ENCODE measurements around the gene OR4X2.
"Not testable (repeated sequence)": the region's sequence is repeated elsewhere in the genome, so short reads cannot be mapped to it uniquely, and the experiment has no call there.

OR4X2 gene, protein sequence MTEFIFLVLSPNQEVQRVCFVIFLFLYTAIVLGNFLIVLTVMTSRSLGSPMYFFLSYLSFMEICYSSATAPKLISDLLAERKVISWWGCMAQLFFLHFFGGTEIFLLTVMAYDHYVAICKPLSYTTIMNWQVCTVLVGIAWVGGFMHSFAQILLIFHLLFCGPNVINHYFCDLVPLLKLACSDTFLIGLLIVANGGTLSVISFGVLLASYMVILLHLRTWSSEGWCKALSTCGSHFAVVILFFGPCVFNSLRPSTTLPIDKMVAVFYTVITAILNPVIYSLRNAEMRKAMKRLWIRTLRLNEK

DNA sequence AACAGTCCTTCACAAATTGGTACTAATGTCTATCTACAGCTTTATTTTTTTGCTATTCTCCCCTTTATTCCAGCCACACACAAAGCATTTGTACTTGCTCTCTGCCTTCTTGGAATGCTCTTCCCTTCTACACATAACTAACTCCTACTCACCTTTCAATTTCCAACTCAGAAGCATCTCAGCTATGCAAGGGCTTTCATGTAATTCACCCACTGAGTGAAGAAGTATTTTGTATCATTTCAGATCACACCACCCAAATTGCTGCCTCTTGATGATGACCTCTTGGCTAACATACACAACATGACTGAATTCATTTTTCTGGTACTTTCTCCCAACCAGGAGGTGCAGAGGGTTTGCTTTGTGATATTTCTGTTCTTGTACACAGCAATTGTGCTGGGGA, at the start of gene OR4X2:
Gene OR4X2 (plus strand): TSS at position 301 of the 400 bp plus-strand sequence. CDS start 0 bp downstream, at position 301.
- DNase-seq (ENCODE audit: low read depth in 3 of 3): no peak

DNA sequence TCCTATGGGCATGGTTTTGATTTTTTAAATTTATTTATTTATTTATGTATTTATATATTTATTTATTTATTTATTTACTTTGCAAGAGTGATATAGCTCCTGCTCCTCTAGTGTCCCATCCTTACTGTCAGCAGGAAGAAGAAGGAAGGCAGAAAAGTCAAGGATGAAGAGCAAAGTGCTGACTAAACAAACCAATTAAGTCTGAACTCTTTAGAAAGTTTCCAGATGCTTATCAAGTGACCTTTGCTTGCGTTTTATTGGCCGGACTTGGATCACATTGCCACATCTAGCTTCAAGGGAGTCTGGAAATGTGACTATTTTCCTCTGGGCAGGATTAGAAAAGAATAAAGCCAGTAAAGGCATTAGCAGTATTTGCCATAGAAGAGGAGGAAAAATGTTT, 37.0 kb upstream of the OR4X2 start:
- no peak for DNase-seq (ENCODE audit: low read depth in 3 of 3)

DNA sequence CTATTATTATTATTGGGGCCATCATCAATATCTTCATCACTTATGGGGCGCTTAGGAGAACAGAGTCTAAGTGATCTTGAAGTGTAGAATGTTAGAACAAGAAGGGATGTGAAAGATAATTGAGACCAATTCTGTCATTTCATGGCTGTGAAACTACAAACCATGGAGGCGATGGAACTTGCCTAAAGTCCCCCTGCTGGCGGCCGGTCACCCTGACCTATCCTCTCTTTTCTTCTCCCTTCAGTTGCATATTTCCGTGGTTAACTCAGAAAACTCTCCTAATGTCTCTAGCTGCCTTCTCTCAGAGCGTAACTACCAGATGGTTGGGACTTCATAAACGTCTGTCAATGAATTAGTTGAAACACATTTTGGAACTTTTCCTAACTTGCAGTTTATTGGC, 34.9 kb upstream of the OR4X2 start:
- no peak for DNase-seq (ENCODE audit: low read depth in 3 of 3)

DNA sequence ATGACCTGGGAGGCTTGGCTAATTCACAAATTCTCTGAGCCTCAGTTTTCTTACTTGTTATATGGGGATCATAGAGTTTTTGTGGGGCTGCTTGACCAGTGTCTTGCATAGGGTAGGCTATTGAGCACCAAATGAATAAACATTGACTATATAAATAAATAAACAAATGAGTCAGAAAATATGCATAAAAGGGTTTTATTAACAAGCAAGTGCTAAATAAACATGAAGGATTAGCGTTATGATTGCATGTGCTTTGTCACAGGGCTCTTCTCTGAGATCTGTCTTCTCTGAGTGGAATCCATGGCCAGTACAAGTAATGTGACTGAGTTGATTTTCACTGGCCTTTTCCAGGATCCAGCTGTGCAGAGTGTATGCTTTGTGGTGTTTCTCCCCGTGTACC, 28.4 kb upstream of the OR4X2 start, which contains the start of gene OR4B1:
Gene OR4B1 (plus strand): TSS at position 301 of the 400 bp plus-strand sequence. CDS start 0 bp downstream, at position 301.
- no peak for DNase-seq (ENCODE audit: low read depth in 3 of 3)

DNA sequence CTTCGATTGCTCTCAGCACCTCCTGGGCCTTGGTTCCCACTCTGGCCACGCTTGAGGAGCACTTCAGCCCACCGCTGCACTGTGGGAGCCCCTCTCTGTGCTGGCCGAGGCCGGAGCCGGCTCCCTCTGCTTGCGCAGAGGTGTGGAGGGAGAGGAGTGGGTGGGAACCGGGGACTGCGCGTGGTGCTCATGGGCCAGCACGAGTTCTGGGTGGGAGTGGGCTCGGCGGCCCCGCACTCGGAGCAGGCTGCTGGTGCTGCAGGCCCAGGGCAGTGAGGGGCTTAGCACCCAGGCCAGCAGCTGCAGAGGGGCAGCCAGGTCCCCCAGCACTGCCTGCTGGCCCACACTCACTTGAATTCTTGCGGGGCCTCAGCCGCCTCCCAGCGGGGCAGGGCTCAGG, 16.1 kb upstream of the OR4X2 start:
- no peak for DNase-seq (ENCODE audit: low read depth in 3 of 3)

DNA sequence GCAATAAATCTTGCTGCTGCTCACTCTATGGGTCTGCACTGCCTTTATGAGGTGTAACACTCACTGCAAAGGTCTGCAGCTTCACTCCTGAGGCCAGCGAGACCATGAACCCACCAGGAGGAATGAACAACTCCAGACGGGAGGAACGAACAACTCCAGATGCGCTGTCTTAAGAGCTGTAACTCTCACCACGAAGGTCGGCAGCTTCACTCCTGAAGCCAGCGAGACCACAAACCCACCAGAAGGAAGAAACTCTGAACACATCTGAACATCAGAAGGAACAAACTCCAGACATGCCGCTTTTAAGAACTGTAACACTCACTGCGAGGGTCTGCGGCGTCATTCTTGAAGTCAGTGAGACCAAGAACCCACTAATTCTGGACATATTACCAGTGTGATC, 14.8 kb upstream of the OR4X2 start:
- not testable (repeated sequence) for DNase-seq (ENCODE audit: low read depth in 3 of 3)

DNA sequence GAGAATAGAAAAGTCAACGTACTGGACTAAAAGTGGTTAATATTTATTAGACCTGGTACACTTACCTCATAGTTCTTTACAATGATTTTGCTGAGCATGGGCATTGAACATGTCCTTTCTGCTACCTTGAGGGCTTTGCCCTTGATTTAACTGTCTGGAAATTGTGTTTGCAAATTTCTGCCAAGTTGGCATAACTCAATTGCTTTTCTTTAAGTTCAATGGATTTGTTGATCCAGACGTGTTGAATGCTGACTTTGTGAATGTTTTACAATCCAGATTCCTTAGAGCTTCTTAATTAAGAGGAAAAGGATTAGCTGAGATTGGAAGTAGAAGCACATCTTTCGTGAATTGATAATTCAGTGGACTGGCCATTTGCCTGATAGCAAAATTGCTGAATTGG, 7.2 kb upstream of the OR4X2 start:
- no peak for DNase-seq (ENCODE audit: low read depth in 3 of 3)

DNA sequence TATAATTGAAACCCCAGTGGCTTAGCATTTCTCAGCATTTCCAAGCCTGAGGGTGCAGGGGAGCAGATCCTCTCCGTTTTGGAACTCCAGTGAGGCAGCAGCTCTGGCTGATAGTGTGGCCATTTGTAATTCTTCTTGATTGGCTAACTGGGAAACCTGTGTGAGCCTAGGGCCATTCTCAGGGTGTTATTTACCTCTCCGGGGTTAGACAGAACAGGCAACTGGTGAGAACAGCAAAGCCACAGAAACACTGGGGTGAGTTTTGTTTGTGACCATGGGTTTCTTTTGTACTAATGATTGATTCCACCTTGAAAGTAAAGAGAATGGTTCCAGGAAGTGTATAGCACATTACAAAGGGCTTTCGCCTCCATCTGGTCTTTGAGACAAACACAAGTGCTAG, 2.4 kb upstream of the OR4X2 start:
- DNase-seq (ENCODE audit: low read depth in 3 of 3): no peak

DNA sequence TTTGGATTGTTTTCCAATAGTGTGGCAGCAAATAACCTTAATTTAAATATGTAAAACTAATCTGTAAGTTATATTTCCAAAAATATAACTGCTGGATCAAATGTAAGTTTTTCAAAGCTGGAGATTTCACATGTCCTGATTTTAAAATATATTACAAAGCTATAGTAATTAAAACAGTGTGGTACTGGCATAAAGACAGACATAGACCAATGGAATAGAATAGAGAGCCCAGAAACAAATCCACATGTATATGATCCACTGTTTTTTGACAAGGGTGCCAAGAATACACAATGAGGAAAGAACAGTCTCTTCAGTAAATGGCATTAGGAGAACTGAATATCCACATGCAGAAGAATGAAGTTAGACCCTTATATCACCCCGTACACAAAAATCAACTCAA, 4.0 kb downstream of the OR4X2 start:
- no peak for DNase-seq (ENCODE audit: low read depth in 3 of 3)

DNA sequence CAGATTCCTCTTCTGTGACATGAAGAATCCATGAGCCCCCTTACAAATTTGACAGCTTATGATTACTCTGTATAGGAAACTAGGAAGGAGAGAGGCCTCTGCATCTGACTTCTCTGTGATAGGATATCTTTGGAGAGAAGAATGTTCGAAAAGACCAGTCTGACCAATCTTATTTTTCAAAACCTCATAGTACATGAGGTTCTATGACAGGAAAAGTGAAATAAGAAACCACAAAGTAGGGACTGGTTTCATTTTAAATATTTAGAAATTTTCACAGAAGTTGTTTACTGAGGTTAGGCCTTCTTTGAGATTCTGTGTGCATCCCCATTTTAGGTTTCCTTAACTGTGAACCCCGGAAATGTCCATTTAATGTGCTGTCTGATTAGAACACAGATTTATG, 16.7 kb downstream of the OR4X2 start:
- DNase-seq (ENCODE audit: low read depth in 3 of 3): no peak

DNA sequence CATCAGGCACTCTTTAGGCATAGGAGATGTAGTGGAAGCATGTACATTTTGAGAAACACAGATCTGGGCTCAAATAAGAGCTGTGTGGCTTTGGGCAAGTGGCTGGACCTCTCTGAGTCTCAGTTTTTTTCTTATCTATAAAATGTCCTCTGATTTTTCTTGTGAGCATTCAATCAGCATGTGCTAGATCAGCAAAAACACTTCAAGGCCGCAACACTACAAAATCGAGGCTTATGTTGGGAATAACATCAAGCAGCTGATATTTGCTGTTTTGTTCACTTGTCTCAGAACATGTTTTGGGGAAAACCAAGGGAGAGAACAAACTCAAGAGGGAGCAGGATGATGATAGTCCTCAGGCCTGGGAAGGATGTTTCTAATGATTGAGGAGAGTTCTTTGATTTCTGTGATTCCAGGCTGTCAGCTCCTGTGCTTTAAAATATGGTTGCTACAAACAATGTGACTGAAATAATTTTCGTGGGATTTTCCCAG, 18.6 kb downstream of the OR4X2 start, which contains the start of gene OR4X1:
Gene OR4X1 (plus strand): TSS at position 439 of the 489 bp plus-strand sequence. CDS start 0 bp downstream, at position 439.
- no peak for DNase-seq (ENCODE audit: low read depth in 3 of 3)

DNA sequence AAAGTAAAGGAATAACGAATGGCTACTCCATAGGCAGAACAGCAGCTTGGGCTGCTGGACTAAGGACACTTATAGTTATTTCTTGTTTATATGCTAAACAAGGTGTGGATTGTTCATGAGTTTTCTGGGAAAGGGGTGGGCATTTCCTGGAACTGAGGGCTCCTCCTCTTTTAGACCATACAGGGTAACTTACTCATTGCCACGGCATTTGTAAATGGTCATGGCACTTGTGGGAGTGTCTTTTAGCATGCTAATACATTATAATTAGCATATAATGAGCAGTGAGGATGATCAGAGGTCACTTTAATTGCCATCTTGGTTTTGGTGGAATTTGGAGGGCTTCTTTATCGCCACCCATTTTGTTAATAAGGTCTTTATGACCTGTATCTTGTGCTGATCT, 25.7 kb downstream of the OR4X2 start:
- no peak for DNase-seq (ENCODE audit: low read depth in 3 of 3)

DNA sequence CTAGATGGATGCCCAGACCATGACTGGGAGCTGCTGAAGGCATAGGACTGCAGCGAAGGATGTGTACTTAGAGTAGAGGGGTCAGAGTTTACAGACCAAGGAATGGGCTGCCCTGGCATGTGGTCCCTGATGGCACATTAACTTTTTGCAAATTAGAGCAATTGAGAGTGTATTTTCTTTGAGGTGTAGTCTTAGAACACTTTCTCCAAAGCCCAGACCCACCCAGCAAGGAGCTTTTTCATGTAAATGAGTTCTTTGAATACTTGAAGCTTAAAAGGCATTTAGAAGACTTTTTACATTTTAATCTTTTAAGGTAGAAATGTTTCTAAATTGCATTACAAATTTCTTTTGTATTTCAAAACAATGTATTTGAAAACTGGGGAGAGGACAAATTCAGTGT, 27.7 kb downstream of the OR4X2 start:
- DNase-seq (ENCODE audit: low read depth in 3 of 3): no peak
